ENCODE results near the gene DDX11. TPM values are rescaled to one million over a fixed set of nuclear protein-coding genes. Genes with fewer than 3 reads are reported as not detected.
A peak's percentile ranks its signal among the peaks of the same experiment; 100 is the strongest.

Gene DDX11
- total RNA-seq, 1 donor: 15.9 TPM

DNA sequence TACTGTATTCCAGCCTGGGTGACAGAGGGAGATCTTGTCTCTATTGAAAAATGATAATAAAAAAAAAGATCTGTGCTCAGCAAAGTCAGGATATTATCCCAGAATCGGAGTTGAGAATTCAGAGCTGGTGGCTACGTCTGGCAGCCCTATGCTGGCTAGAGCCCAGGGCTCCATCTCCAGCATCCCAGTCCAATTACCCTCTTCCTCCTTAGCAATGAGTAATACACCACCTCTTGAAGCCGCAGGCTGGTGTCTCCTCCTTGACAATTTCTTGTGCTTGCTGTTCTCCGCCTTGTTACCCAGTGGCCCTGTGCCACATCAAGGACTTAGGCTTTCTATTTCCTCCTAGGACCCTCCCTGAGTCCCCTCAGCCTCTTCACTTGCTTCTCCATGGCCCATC is 38.4 kb upstream of the DDX11 start:
- H2AFZ ChIP-seq (ENCODE audit: low read length): no peak overlapping the region
- DNase-seq (ENCODE audit: insufficient read length, low spot score, missing footprints): peak; percentile 80
- no peak overlapping the region for H3K4me2 ChIP-seq (ENCODE audit: insufficient read depth, low read length)
- H3K4me1 ChIP-seq (ENCODE audit: insufficient read depth, low read length): peaks cover 16% of the 10 kb centered on the region
- no peak overlapping the region for H3K4me3 ChIP-seq (ENCODE audit: insufficient read depth, low read length)
- TF ChIP-seq, protein P1, sequence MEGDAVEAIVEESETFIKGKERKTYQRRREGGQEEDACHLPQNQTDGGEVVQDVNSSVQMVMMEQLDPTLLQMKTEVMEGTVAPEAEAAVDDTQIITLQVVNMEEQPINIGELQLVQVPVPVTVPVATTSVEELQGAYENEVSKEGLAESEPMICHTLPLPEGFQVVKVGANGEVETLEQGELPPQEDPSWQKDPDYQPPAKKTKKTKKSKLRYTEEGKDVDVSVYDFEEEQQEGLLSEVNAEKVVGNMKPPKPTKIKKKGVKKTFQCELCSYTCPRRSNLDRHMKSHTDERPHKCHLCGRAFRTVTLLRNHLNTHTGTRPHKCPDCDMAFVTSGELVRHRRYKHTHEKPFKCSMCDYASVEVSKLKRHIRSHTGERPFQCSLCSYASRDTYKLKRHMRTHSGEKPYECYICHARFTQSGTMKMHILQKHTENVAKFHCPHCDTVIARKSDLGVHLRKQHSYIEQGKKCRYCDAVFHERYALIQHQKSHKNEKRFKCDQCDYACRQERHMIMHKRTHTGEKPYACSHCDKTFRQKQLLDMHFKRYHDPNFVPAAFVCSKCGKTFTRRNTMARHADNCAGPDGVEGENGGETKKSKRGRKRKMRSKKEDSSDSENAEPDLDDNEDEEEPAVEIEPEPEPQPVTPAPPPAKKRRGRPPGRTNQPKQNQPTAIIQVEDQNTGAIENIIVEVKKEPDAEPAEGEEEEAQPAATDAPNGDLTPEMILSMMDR (IDR thresholded peaks at IDR 0.05; ENCODE audit: extremely low read depth, low read depth, low read length): no peak
- H3K9me3 ChIP-seq (ENCODE audit: low read depth, low read length): no peaks in the 10 kb centered on the region
- no peaks in the 10 kb centered on the region for H4K20me1 ChIP-seq (ENCODE audit: insufficient read depth, low read length)
- no peaks in the 10 kb centered on the region for H3K79me2 ChIP-seq (ENCODE audit: insufficient read depth, low read length)
- no peak overlapping the region for H3K27ac ChIP-seq (ENCODE audit: low read depth, low read length)
- no peaks in the 10 kb centered on the region for H3K27me3 ChIP-seq (ENCODE audit: insufficient read depth, low read length)
- no peaks in the 10 kb centered on the region for H3K36me3 ChIP-seq (ENCODE audit: insufficient read depth, low read length)

DNA sequence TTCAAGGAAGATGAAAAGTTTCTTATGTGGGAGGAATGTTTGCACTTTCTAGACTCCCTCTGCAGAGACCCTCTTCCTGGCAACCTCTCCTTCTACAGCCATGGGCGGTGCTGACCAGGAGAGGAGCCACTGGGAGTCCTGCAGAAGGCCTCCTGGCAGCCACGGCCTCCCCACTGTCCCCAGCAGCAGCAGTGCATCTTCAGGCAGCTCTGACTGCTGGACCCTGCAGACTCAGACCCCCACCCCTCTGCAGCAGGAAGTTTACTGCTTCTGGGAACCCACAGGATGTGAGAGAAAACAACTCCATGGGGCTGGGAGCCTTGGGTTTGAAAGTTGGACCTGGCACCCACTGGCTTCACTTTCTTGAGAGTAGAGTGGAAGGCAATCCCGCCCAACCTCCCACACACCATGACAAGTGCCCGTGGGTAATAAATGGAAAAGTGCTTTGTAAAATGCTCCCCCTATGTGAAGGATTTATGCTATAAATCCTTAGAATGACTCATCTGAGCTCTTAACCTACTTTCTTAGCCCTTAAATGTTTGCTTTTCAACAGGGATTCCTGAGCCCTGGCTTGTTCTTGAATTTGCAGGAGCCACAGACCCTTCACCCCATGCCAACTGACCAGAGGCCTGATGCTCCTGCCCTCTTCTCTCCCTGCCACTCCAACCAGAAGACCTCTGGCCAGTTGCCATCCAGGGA is 37.5 kb upstream of the DDX11 start:
- H3K79me2 ChIP-seq (ENCODE audit: insufficient read depth, low read length): no peaks in the 10 kb centered on the region
- no peaks in the 10 kb centered on the region for H3K36me3 ChIP-seq (ENCODE audit: insufficient read depth, low read length)
- TF ChIP-seq, protein P1 (IDR thresholded peaks at IDR 0.05; ENCODE audit: extremely low read depth, low read depth, low read length): no peak
- H3K4me3 ChIP-seq (ENCODE audit: insufficient read depth, low read length): no peak overlapping the region
- DNase-seq (ENCODE audit: insufficient read length, low spot score, missing footprints): peak; percentile 34
- H3K27me3 ChIP-seq (ENCODE audit: insufficient read depth, low read length): no peaks in the 10 kb centered on the region
- H3K27ac ChIP-seq (ENCODE audit: low read depth, low read length): no peak overlapping the region
- peaks cover 16% of the 10 kb centered on the region for H3K4me1 ChIP-seq (ENCODE audit: insufficient read depth, low read length)
- H2AFZ ChIP-seq (ENCODE audit: low read length): no peak overlapping the region
- no peak overlapping the region for H3K4me2 ChIP-seq (ENCODE audit: insufficient read depth, low read length)
- H3K9me3 ChIP-seq (ENCODE audit: low read depth, low read length): no peaks in the 10 kb centered on the region
- no peaks in the 10 kb centered on the region for H4K20me1 ChIP-seq (ENCODE audit: insufficient read depth, low read length)

DNA sequence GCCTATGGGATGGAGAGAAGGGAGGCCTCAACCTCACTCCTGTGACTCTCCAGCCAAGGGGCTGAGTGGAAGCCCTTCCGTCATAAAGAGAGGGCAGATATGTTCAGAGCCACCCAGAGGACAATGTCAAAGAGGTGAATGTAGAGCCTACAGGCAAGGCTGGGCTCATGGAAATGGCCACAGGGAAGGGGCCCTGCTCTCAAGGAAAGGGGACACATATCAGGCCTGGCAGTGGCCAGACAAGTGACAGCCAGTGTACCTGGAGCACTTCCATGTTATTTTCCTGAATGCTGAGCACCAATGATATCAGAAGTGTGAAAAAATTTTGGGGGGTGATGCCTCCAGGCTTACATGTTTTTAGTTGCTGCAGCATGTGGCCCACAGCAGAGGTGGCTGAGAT is 36.6 kb upstream of the DDX11 start:
- no peak overlapping the region for H3K27ac ChIP-seq (ENCODE audit: low read depth, low read length)
- no peaks in the 10 kb centered on the region for H3K79me2 ChIP-seq (ENCODE audit: insufficient read depth, low read length)
- no peaks in the 10 kb centered on the region for H3K36me3 ChIP-seq (ENCODE audit: insufficient read depth, low read length)
- H3K4me1 ChIP-seq (ENCODE audit: insufficient read depth, low read length): peaks cover 16% of the 10 kb centered on the region
- no peaks in the 10 kb centered on the region for H3K27me3 ChIP-seq (ENCODE audit: insufficient read depth, low read length)
- no peak overlapping the region for H3K4me2 ChIP-seq (ENCODE audit: insufficient read depth, low read length)
- H3K4me3 ChIP-seq (ENCODE audit: insufficient read depth, low read length): no peak overlapping the region
- DNase-seq (ENCODE audit: insufficient read length, low spot score, missing footprints): peak; percentile 32
- TF ChIP-seq, protein P1 (IDR thresholded peaks at IDR 0.05; ENCODE audit: extremely low read depth, low read depth, low read length): no peak
- H3K9me3 ChIP-seq (ENCODE audit: low read depth, low read length): no peaks in the 10 kb centered on the region
- H2AFZ ChIP-seq (ENCODE audit: low read length): no peak overlapping the region
- H4K20me1 ChIP-seq (ENCODE audit: insufficient read depth, low read length): no peaks in the 10 kb centered on the region

DNA sequence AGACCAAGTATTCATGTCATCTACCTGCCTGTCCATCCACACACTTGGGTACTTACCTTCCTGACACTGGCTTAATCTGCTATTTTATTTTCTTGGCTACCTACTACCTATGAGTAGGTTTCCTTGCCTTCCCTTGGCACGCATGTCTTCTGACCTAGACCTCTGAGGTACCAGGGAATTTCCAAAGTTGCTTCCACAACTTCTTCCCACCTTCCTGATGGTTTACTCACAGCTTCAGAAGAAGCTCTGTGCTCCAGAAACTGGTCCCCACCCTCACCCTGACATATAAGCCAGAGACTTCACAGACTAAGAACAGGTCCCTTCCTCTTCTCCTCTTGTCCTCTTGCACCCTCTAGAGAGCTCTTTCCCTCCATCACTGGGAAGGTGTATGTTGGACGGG is 35.7 kb upstream of the DDX11 start:
- Histone ChIP-seq H2AFZ (ENCODE audit: low read length) (no peak overlapping the region), H3K4me3 (ENCODE audit: insufficient read depth, low read length) (no peak overlapping the region), H3K27me3 (ENCODE audit: insufficient read depth, low read length) (no peaks in the 10 kb centered on the region), H3K4me1 (ENCODE audit: insufficient read depth, low read length) (peaks cover 16% of the 10 kb centered on the region), H3K36me3 (ENCODE audit: insufficient read depth, low read length) (no peaks in the 10 kb centered on the region), H3K79me2 (ENCODE audit: insufficient read depth, low read length) (no peaks in the 10 kb centered on the region), H4K20me1 (ENCODE audit: insufficient read depth, low read length) (no peaks in the 10 kb centered on the region), H3K4me2 (ENCODE audit: insufficient read depth, low read length) (no peak overlapping the region), H3K9me3 (ENCODE audit: low read depth, low read length) (no peaks in the 10 kb centered on the region), H3K27ac (ENCODE audit: low read depth, low read length) (no peak overlapping the region)
- TF ChIP-seq, protein P1 (IDR thresholded peaks at IDR 0.05; ENCODE audit: extremely low read depth, low read depth, low read length): no peak
- DNase-seq (ENCODE audit: insufficient read length, low spot score, missing footprints): no peak
